Superior temporal gyrus (tissue), 1 donor: ENCODE data around the gene PKP3.
A peak's percentile ranks its signal among the peaks of the same experiment; 100 is the strongest.

ENCODE experiments used
- DNase-seq: peaks from one replicate; pipeline ENCODE4 v3.0.0-alpha.2; 2016; ENCODE audit errors: extremely low spot score

Gene PKP3

DNA sequence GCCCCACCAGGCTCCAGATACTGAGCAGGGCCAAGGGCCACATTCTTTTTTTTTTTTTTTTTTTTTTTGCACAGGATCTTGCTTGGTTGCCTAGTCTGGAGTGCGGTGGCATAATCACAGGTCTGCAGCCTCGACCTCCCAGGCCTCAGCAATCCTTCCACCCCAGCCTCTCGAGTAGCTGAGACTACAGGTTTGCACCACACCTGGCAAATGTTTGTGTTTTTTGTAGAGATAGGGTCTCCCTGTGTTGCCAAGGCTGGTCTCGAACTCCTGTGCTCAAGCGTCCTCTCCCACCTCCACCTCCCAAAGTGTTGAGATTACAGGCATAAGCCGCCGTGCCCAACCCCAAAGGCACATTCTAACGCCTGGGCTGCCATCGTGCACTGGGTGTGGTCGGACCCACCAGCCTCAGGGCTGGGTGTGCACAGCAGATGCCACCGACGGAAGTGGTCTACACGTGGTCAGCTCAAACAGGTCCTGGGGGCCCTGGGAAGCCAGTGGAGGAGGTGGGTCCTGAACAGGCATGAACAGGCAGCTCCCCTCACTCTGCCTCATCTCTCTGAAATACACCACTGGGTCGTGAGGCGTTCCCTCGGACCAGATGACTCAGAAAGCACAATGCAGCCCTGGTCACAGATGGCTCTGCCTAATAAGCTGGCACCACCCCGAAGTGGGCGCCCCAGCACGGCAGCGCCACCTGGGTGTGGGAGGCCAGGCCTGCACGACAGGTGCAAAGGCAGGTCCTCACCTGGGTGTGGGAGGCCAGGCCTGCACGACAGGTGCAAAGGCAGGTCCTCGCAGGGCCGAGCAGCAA, 29.9 kb upstream of the PKP3 start:
- no peak for DNase-seq

DNA sequence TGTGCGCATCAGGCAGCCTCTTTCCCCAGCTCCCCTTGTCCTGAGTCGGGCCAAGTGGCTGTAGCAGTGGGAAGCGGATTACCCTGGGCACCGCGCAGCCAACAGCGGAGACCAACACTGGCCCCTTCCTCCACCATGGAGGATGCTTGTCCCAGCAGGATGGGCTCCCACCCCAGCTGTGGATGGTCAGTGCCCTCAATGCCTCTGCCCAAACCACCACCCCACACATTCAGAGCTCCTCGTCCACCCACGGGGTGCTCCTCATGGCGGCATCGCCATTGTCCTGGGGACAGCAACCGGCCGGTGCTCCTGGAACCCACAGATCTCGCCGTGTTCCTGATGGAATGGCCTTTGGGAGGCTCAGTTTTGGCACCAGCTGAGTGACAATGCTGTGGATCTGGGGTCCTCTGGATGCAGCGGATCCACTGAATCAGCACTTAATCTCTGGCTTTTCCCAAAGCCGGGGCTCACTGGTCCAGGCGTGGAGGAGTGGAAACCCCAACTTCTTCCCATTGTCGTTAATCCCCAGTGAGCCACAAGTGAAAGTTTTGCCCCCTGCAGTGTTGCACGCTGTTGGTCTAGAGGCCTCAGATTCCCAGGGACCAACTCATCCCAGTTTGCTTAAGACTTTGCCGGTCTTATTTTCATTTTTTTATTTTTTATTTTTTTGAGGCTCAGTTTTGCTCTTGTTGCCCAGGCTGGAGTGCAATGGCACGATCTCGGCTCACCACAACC, 28.9 kb upstream of the PKP3 start:
- DNase-seq, result no peak

DNA sequence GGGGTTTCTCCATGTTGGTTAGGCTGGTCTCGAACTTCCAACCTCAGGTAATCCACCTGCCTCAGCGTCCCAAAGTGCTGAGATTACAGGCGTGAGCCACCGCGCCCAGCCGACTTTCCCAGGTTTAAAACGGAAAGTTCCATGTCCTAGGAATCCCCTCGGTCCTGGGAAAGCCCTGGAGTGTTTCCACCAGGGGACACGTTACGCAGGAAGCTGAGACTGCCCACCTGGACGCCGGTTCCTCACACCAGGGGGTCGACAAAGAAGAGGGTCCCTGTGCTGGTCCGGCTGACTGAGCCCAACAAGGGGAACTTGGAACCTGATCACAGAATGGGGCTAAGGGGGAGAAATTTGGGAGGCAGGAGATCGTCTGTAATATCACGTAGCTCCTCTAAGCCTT, 28.2 kb upstream of the PKP3 start:
- no peak for DNase-seq

DNA sequence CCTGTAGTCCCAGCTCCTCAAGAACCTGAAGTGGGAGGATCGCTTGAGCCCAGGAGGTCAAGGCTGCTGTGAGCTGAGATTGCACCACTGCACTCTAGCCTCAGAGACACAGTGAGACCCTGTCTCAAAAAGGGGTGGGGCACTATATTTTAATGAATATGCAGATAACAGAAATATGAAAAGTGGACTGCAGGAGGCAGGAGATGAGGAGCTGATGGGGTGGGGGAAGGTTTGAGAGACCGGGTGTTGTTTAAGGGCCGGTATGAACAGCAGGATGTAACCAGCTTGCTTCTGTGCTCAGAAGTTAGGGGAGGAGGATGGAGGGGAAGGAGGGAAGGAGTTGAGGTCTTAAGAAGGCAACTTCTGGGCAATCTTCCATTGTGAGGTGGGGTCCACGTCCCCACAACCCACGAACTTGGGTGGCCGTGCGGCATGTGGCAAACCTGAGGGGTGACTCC, 26.0 kb upstream of the PKP3 start:
- DNase-seq, result no peak

DNA sequence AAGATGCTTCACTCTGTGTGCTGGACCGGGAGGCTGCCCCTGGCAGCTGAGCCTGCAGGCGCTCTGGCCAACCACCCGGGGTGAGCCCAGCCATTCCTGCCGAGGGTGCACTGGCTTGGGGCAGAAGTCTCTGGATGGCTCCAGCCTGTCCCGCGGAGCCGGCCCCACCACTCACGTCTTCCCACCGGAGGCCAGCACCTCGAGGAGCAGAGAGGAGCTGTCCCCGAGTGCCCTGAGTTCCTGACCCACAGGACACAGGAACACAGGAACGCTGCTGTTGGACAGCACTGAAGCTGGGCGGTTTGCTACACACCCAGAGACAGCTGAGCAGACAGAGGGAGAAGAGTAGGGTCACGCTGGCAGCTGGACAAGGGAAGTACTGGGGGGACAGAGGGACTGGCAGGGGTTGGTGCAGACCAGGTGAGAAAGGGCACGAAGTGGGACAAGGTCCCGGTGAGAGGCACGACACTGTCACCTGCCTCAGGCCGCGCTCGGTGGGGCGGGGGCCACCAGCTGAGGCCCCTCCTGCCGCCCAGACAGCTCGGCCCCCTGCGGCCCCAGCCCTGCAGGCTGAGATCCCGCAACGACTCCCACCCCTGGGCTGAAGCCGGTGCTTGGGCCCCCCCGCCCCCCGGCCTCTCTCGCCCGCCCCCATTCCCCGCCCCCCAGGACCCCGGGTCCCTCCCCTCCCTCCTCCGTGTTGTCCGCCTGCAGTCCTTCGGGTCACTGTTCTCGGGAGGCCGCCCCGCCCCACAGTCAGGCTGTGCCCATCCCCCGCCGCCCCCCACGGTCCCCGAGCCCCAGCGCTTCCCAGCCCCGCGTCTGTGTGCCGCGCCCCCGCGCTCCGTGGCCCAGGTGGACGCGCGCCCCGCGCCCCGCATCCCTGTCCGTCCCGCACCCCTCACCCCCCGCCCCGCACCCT, 25.3 kb upstream of the PKP3 start:
- no peak for DNase-seq

DNA sequence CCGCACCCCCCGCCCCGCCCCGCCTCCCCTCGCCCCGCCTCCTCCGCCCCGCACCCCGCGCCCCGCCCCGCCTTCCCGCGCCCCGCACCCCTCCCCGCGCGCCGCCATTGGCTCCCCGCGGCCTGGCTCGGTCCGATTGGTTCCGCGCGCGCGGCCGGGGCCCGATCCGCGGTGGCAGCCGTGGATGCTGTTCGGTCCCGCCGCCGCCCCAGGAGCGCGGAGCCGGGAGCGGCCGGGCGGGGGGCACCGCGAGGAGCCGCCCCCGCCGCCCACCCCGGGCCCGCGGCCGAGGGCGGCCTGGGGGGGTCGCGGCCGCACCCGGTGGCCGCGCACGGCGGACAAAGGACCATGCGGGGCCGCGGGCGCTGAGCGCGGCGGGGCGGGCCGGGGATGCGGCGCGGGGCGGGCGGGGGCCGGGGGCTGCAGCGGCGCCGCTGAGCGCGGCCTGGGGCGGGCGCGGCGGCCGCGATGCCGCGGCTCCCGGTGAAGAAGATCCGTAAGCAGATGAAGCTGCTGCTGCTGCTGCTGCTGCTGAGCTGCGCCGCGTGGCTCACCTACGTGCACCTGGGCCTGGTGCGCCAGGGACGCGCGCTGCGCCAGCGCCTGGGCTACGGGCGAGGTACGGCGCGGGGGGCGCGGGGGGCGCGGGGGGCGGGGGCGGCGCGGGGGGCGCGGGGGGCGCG, 24.5 kb upstream of the PKP3 start, which contains the start of gene B4GALNT4:
B4GALNT4 (plus strand) TSS at position 164 of the 683 bp plus-strand sequence; CDS start at position 469, 305 bp downstream.
- peak; percentile 54 for DNase-seq

DNA sequence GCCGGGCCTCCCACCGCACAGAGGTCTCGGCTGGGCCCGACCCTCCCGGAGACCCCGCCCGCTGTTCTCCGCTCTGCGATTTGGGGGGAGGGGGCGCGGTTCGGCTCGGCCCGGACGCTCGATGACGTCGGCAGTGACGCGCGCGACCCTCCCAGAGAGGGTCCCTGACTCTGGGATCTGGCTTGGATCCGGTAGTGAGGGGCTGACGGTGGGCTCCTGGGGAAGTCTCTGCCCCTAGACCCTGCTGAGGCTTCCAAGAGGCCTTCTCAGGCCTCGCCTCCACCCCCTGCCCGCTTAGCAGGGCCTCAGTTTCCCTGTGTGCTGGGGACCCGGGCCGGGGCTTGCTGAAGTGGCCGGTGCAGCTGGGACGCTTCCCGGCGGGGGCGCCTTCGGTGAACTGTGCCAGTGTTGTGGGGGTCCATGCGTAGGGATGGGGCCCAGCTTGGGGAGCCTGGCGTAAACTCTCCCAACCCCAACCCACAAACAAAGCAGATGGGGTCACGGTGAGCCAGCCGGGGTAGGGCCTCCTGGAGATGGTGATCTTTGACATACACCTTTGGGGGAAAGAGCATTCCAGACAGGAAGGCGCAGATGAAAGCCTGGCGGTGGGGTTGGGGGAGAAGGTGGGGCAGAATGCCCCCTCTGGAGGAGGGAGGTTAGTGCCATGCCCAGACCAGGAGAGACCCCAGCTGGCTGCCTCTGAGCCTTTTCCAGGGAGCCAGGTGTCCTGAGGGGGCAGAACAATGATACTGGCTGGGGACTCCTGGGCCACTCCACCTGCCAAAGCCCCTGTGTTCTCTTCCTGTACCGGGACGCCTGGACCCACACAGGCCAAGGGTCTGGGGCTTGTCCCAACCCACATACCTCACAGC, 23.7 kb upstream of the PKP3 start:
- no peak for DNase-seq

DNA sequence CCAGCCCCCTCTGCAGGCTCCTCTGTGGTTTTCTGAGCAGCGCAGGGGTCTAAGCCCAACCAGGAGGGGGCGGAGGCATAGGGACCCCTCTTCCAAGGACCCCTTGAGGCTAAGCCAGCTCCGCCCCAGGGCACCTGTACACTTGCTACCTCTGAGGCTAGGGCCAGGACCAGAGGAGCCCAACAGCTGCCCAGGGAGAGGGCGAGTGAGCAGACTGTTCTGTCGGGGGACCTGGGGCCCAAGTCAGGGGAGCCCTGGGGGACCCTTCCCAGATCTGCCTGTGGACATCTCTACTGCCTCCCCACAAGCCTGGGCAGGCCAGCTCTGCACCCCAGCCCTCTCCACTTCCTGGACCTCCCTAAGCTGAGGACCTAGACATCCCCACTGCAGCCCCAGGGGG, 23.0 kb upstream of the PKP3 start:
- no peak for DNase-seq

DNA sequence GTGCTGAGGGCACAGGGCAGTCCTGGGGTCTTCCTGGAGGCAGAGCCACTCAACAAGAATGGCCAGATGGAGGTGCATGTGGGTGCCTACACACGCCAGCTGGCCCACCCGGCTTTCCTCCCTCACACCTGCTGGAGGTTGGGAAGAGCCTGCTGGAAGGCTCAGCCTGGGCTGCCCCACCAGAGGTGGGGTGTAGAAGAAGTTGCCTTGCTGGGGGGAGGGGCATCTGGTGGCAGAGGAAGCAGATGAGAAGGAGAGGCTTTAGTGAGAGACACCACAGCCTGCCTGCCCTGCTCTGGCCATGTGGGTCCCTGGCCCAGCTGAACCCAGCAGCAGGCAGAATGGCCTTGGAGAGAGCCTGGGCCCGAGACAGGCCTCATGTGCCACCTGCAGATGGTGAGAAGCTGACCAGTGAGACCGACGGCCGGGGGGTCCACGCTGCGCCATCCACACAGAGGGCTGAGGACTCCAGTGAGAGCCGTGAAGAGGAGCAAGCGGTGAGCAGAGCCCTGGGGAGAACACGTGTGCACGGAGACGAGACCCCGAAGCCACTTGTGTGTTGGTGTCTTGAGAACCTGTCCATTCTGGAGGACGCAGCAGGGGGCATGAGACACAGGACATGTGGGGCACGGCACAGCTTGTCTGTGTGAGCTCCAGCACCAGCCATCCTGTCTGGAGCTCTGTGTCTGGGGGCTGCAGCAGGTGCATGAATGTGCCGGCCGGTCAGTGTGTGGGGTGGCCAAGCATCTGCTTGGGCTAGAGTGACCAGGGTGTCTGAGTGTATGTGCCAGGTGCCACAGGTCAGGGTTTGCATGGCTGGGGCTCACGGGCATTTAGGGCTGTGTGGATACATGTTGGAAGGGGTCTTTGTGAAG, 22.1 kb upstream of the PKP3 start:
- DNase-seq, result no peak

DNA sequence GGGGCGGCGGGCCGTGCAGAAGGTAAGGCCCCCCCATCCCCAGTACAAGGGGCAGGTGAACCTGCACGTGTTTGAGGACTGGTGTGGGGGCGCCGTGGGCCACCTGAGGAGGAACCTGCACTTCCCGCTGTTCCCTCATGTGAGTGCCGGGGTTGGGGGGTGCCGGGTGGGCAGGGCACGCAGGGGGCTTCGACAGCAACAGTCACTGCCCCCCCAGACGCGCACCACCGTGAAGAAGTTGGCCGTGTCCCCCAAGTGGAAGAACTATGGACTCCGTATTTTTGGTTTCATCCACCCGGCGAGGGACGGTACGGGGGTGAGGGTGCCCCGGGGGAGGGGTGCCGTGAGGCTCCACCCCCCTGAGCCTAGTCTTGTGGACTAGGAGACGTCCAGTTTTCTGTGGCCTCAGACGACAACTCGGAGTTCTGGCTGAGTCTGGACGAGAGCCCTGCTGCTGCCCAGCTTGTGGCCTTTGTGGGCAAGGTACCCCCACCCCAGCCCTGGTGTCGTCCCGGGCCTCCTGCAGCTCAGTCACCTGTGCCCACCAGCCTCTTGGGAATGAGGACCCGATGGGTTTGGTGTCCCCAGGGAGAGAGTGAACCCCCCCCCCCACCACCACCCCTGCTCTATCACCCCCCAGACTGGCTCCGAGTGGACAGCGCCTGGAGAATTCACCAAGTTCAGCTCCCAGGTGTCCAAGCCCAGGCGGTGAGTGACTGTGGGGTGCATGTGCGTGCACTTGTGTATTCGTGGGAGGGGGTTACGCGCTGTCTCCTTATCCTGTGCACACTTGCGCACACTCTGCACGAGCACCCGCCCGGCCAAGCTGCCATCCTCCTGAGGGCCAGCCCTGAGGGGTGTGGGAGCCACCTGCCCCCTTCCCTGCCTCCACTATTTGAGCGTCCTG, 20.9 kb upstream of the PKP3 start:
- no peak for DNase-seq

DNA sequence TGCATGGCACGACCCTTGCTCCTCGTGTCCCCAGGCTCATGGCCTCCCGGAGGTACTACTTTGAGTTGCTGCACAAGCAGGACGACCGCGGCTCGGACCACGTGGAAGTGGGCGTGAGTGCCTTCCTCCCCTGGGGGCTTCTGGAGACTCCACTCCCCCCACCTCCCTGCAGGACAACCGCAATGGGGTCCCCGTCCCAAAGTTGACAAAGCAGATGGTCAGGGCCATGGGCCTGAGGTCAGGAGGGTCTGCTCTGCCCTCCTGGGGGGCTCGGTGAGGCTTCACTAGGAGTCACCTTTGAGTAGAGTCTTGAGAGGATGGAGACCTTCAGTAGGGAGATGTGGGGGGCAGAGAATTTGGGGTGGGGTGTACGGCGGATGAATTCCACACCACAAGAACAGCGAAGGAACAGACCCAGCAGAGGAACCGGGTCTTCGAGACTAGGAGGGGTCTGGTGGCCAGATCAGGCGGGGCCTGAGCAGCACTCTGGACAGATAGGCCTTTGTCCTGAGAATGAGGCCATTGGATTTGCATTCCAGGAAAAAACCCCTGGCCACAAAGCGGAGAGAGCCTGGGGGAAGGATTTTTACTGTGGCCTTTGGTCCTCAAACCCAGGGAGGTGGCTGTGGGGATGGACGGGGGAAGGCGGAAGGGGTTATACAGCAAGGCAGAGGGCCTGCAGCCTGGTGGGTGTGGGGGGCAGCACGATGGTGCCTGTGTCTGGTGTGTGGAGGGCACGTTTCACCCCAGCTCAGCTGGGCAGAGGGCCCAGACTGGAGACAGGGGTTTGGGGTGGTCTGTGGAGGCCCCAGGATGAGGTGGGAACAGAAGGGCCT, 20.1 kb upstream of the PKP3 start:
- DNase-seq, result peak; percentile 73

DNA sequence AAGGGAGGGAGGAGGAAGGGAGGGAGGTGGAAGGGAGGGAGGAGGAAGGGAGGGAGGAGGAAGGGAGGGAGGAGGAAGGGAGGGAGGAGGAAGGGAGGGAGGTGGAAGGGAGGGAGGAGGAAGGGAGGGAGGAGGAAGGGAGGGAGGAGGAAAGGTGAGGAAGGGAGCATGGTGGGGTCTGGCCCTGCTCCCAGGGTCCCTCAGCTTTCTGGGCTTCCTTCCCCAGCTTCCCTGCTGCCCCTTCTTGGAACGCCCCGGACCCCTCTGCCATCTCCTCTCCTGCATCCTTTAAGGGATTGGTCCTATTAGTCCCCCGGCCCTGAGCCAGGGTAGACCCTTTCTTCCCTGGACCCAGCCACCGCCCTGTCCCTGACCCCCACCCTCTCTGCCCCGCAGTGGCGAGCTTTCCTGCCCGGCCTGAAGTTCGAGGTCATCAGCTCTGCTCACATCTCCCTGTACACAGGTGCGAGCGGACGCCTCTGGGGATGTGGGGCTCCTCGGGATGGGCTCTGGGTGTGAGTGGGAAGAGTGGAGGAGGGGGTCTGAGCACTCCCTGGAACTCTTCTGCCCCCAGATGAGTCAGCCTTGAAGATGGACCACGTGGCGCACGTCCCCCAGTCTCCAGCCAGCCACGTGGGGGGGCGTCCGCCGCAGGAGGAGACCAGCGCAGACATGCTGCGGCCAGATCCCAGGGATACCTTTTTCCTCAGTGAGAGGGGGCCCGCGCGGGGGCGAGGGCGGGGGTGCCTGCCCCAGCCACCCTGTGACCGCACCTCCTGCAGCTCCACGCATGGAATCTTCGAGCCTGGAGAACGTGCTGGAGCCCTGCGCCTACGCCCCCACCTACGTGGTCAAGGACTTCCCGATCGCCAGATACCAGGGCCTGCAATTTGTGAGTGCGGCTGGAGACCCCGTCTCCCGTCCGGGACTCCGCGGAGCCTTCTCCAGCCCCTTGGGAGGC, 18.7 kb upstream of the PKP3 start:
- no peak for DNase-seq

DNA sequence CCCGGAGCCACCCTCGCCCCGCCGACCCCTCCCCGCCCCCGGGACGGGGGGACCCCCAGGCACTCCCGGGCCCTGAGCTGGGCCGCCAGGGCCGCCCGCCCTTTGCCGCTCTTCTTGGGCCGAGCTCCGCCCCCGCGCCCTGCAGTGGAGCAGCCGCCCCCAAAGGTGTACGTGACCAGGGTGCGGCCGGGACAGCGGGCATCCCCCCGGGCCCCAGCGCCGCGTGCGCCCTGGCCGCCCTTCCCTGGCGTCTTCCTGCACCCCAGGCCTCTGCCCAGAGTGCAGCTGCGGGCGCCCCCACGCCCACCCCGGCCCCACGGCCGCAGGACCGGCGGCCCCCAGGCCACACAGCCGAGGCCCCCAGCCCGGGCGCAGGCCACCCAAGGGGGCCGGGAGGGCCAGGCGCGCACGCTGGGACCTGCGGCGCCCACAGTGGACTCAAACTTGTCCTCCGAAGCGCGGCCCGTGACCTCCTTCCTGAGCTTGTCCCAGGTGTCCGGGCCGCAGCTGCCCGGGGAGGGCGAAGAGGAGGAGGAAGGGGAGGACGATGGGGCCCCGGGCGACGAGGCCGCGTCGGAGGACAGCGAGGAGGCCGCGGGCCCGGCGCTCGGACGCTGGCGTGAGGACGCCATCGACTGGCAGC, 17.4 kb upstream of the PKP3 start:
- no peak for DNase-seq

DNA sequence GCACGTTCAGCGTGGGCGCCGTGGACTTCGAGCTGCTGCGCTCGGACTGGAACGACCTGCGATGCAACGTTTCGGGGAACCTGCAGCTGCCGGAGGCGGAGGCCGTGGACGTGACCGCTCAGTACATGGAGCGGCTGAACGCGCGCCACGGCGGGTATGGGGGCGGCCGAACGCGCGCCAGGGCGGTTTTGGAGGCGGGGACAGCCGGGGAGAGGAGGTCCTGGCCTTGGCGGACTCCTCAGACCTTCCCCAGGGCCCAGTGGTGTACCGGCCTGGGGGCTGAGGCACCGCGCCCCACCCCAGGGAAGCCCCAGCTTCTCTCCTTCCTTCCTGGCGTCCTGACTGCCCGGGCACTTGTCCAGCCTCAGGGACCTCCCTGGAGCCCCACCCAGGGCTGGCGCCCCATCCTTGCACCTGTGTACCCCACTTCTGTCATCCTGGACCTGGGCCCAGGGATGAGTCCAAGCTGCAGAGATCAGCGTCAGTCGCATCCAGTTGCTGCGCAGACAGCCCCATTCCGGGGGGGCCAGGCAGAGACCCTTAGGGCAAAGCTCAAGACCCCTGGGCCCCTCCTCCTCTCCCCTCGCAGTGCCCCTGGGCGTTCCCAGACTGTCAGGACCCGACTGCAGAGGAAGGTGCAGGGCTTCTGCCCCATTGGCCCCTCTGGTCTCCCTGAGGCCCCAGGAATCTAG, 16.7 kb upstream of the PKP3 start:
- no peak for DNase-seq

DNA sequence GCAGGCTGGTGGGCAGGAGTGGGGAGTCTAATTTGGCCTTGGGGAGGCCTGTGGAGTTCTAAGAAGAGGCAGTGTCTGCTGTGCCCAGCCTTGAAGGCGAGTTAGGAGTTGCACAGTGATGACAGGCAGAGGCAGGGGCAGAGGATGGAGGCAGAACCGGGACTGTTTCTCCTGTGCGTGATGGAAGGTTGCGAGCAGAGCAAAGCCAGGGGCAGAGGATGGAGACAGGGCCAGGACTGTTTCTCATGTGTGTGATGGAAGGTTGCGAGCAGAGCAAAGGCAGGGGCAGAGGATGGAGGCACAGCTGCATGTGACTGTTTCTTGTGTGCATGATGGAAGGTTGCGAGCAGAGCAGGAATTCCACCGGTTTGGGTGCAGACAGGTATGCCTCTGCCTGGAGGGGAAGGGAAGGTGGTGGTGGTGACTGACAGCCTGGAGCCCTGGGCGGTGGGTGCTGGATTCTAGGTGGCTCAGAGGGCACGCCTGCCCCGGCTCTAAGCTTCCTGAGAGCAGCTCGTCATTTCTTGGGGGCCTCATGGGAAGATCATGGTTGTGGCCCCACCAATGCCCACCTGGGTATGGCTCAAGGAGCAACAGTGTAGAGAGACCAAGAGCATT, 16.0 kb upstream of the PKP3 start:
- no peak for DNase-seq
